HG02973 (cell line): ENCODE results near the gene SLC22A3.
A peak's percentile ranks its signal among the peaks of the same experiment; 100 is the strongest.
"Not testable (repeated sequence)": the region's sequence is repeated elsewhere in the genome, so short reads cannot be mapped to it uniquely, and the experiment has no call there.

Experiments
- ATAC-seq: cut with Tn5 transposase; IDR thresholded peaks from one replicate; pipeline ENCODE4 v1.9.1; 2021; ENCODE audit warnings: moderate library complexity; ENCODE audit not compliant: unreplicated experiment

The SLC22A3 gene

DNA sequence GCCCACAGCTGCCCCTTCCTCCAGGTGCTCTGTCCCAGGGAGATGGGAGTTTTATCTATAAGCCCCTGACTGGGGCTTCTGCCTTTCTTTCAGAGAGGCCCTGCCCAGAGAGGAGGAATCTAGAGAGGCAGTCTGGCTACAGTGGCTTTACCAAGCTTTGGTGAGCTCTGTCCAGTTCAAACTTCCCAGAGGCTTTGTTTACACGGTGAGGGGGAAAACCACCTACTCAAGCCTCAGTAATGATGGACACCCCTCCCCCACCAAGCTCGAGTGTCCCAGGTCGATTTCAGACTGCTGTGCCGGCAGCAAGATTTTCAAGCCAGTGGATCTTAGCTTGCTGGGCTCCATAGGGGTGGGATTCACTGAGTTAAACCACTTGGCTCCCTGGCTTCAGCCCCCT is 25.4 kb downstream of the SLC22A3 start:
- ATAC-seq = not testable (repeated sequence)

DNA sequence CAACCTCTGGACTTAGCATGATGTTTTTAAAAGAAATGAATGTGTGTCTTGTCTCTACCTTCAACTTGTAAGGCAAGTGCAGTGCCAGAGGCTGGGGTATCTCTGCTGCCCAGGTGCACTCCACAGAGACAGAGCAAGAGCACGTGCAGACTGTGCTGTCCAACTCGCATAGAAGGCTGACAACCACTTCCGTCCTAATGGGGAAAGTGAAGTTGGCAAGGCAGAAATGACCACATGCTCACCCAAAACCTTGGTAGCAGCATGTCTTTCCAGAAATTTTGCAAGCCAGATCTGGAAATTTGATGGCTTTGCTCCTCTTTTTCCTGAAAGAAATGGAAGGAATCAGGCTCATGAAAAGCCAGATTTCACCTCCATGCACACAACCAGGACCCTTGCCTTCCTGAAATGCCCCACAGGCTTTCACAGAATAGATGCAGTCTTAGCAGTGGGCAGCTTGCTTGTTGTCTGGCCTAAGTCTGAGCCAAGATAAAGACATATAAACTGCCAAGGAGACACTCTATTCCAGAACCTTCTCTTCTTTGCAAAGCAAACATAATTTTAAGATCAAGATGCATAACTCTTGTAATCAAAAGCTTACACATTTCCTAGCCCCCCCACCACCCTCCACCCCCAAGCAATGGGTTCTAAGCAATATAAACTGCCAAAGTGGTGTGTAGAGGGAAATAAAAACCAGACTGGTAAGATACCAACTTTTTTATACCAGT is 26.8 kb downstream of the SLC22A3 start:
- no peak for ATAC-seq

DNA sequence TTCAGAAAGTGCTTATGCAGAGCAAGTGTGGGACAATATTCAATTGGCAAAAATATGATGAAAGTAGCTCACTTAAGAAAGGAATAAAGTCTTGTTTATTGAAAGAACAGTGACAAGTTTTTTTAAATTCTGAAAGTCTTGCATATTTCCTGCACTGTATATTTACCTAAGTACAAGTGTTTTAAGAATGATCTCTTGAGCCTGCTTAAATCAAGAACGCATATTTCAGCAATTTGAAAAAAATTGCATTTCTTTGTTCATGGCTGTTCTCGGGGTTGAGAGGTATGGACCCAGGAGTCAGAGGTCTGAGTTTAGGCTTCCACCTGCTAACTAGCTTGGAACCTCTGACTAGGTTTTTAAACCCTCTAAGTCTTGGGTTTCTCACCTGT is 27.4 kb downstream of the SLC22A3 start:
- no peak for ATAC-seq

DNA sequence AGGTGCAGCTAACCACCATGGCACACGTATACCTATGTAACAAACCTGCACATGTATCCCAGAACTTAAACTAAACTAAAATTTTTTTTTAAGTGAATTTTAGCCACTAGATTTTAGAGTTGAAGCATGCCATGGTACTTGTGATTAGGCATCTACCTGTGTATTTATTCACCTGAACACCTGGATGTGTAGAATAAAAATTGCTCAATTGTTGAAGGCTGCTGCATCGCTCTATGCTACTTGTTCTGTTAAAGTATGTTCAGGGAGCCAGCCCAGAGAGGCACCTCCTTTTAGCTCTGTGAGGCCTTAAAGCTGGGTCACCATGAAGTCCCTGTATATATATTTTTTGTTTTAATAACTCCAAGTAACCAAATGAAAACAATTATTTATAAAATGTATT is 28.3 kb downstream of the SLC22A3 start:
- no peak for ATAC-seq

DNA sequence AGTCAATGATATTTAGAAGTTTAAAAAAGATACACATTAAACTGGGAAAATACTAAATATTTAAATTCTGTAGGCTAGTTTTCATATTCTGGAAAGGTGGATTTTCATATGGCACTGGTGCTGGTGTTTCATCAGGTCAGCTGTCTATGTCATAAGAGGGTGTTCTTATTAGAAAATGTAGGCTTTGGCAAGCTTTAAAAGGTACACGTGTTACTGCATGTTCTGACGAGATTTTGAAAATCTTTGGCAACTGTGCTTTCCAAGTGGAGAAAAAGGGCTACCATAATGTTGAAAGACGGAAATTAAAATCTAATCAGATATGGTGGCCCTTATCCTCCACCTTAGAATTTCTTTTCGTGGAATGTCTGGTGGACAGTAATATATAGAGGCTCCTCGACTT is 30.0 kb downstream of the SLC22A3 start:
- no peak for ATAC-seq

DNA sequence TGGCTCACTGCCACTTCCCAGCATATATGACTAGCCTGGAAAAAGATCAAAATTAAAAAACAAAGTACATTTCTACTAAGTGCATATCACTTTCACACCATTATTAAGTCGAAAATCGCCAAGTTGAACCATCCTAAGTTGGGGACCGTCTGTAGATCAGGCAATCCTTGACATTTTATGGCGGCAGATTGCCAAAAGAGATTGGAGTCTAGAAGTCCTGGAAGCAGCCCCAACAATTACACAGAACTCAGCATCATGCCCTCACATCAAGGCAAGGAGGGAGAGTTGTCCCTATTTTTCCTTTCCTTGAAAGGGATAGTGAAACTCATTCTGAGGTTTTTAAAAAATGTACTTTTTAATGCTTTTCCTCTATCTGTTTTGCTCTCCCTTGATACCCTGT is 30.7 kb downstream of the SLC22A3 start:
- ATAC-seq = no peak

DNA sequence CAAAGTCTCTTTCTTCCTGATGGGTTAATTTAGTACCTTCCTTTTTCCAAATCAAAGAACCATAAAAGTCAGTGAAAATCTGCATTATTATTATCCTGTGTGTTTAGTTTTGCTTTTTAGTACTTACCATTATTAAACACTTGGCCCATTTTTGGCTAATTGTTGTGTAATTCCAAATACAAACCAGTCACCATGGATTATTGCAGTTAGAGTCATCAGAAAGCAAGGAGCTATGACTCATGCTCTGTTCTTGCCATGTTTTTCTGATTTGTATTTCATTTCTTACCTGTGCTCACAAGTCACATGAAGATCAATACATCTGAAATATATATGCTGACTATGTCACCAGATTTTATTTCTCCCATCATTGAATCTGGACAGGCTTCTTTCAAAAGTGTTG is 31.3 kb downstream of the SLC22A3 start:
- no peak for ATAC-seq

DNA sequence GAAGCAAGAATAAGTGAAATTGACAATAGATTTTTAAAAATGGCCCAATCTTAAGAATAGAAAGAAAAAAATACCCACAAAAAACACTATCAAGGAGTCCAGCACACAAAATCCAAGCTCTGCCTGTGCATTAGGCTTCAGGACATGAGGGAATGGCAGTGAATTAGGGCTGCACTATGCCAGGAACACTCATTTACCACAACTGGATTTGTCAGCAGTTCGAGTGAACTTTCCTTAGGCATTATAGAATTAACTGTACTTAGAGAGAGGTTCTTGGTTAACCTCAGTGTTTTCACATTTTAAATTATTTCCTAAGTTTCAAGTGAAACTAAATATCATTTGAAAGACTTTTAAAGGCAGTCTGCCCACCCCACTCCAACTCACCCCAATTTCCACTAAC is 34.8 kb downstream of the SLC22A3 start:
- ATAC-seq = no peak

DNA sequence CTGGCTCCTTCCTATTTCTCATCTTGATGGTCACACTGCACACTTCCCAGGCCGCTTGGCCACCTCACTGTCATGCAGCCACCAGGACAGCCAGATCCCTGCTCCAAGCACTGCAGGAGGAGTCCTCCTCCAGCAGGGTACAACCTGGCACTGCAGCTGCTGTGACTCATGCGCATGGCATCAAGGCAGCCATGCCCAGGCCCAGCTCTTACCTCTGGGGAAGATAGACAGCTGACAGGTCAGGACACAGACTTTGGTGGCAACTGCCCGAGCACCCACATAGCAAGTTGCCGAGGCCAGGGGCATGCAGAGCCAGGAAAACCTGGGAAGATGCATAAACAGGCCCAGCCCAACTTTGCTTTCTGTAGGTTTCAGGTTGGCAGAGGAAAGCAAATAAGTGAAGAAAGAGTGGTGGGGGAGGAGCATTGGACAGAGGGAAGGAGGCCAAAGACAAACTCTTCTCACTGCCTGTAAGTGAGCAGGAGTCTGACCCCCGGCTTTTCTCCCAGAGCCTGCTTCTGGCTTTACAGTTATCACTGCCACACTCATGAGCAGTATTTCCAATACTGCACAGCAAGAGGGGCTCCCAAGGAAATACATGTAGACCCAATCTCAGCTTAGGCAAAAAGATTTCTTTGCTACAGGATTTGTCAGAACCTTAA is 38.8 kb downstream of the SLC22A3 start:
- no peak for ATAC-seq

DNA sequence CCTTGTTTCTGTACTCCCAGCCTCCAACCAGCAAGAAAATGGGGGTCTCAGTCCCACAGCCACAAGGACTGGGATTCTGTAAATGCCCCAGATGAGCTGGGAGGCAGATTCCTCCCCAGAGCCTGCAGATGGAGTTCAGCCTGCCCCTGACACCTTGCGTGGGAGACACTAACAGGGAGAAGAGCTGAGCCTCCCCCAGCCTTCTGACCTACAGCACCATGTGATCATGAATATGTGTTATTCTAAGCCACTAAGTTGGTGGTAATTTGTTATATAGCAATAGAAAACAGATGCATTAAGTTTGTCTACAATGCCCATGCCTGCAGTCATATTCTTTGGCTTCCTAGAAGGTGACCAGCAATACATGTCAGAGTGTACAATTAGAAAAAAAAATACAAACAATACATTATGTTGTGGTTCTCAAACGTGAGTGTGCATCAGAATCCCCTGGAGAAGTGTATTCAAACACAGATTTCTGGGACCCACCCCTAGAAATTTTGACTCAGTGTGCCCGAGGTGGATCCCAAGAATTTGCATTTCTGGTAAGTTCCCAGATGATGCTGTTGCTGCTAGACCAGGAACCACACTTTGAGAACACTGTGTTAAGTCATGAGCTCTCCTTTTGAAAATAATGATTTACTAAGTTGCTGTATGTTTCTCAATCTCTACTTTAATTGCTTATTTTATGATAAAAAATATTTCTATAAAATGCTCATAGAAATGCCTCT is 39.9 kb downstream of the SLC22A3 start:
- ATAC-seq = no peak

DNA sequence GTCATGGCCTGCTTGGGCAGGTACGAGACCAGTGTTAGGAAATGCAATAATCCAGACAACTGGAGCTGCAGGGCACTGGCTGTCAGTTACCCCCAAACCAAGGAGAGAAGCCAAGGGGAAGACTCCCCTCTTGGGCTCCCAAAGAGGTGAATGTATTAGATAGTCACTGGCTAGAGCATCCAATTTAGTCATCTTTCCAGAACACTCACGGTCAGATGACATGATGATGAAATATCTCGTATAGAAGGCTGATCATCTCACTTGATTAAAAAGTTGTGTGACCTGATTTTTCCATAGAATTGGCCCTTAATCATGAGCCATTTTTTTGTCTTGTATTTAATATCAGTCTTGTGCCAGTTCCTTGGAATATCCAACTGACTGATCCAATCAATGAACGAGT is 40.7 kb downstream of the SLC22A3 start:
- no peak for ATAC-seq

DNA sequence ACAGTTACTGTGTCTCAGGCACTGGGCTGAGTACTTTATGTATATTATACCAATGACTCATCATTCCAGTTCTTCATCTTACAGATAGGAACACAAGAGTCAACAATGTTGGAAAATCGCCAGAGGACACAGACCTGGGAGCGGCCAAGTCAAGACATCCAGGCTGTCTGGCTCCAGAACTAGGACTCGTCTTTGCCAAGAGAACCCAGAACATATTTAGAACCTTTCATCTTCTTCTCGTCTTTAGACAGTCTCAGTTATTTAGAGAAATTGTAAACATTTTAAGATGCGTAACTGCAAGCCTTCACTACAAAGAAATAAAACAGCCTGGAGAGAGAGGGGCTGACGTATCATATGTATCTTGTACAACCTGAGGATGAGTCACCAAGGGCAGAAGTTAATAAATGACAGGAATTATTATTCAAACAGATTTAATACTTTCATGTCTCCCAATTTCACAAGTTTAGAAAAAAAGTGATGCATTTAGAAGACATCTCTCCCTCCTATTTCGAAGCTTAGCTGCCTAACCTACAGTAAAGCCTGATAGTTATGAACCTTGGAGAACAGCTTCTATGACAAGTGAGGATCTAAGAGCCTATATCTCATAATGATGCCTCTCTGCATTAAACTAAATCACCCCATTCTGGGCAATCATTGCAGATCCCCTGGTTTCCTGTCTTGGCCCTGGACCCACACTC is 43.4 kb downstream of the SLC22A3 start:
- ATAC-seq = no peak

DNA sequence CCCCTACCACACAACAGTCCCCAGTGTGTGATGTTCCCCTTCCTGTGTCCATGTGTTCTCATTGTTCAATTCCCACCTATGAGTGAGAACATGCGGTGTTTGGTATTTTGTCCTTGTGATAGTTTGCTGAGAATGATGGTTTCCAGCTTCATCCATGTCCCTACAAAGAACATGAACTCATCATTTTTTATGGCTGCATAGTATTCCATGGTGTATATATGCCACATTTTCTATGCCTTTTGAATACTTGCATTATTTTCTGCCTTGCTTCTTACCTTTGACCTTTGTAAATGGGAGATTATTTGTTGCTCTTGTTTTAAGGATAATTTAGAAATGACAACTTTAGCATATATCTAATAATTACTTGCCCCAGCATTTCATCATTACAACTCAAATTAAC is 45.3 kb downstream of the SLC22A3 start:
- ATAC-seq = not testable (repeated sequence)

DNA sequence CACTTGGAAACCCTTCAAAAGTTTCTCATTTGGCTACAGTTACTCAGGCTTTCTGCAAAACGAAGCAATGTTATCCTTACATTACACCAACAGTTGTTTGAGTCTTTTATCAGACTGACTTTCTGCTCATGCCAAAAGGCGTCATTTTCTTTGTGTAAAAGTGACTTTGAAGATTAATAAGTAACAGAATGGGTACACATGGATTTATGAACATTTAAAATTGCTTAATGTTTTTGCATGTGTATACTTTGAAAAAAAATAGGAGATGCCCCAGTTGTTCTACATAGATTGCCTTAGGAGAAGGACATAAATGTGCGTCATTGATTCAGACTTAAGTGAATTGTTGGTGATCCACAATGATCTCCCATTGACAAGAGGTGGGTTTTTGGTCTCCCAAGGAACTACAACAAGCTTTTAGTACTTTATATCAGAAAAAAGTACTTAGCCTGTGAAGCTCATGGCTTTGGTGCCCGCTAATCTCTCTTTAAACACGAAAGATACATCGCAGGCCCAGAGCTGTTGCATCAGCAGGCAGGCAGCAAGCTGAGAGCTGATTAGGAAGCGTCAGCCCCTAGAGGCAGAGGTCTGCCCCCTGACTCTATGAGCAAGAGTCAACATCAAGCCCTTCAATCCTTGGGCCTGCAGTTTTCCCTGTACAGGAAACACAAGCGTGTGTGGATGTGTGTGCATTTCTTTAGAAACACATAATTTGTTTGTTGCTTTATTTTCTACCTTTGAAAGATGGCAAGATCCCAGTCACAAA is 45.9 kb downstream of the SLC22A3 start:
- no peak for ATAC-seq

DNA sequence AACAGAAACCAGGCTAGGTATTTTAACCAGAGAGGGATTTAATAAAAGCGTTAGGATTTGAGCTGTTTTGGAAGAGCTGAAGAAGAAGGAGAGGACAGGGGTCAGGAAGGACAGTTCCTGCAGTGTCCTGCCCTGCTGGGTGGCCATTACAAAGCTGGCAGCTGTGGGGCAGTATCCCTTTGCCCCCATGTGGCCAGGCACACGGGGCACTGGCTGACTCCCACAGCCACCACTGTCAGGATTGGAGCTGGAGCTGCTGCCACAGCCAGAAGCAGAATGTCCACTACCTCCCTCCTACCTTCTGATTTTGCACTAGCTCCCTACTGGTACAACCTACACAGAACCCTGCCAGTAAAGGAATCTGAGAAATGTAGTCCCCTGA is 46.5 kb downstream of the SLC22A3 start:
- ATAC-seq = no peak

DNA sequence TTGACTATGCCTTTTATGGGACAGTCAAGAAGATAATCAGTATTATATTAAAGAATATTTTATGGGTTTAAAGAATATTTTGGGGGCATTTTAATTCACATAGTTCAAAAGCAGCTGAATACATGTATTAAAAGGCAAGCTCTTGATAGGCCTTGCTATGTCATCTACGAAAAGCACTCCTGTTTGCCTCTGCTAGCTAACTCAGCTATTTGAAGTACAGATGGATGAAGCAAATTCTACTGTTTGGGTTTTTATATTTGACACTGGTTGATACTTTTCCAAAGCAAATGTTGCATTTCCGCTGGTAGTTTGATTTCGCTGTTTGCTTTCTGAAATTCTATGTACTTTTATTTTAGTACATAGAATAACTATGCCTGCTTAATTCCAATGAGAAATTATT is 47.0 kb downstream of the SLC22A3 start:
- ATAC-seq = no peak

DNA sequence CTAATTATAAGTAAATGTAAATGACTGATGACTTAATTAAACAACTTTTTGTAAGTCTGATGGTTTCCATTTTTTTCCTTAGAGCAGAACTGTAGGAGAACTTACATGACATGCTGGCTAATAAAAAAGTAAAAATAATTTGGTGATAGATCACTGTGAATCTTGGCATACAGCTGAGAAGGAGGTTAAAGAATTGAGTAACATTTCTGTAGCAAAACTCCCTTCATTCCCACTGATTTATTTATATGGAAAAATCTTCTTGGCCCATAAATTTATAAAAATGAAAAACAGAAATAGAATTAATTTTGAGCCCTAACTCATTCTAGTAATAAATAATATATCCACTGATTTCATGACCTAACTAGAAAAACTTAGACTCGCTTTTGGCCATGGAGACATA is 48.1 kb downstream of the SLC22A3 start:
- no peak for ATAC-seq

DNA sequence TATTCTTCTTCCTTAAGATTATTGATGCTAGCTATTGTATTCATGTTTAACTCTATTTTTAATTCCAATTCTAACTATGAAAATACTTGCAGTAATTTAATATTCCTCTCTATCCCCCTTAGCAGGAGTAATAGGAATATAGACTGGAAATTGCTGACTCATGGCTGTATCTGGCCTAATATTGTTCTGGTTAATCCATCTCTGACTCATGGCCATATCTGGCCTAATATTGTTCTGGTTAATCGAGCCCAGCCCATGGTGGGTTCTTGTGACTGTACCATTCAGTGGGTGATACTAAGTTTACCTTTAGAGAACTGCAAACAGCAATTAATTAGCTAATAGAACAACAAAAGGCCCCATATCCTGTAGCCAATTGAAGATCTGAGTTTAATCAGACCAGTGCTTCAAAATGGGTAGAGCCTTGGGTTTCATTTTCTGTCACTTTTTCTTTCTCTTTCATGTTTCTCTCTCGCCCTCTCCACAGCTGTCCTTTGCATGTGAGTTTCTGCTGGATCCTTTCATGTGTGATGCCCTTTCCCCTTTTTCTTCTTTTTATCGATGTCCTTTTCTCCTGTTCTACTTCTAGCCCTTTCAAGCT is 50.6 kb downstream of the SLC22A3 start:
- peak; percentile 98 for ATAC-seq

DNA sequence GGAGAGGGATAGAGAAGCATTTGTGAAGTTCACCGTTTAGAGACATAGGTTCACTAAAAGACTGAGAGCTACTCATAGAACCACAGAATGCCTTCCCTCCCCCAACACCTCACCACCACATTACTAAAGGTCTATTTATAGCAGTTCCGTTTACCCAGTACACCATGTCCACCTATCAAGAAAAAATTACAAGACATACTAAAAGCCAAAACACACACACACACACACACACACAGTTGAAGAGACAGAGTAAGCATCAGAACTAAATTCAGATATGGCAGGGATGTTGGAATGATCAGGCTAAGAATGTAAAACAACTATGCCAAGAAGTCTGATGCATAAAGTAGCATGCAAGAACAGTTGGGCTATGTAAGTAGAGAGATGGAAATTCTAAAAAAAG is 52.3 kb downstream of the SLC22A3 start:
- no peak for ATAC-seq

DNA sequence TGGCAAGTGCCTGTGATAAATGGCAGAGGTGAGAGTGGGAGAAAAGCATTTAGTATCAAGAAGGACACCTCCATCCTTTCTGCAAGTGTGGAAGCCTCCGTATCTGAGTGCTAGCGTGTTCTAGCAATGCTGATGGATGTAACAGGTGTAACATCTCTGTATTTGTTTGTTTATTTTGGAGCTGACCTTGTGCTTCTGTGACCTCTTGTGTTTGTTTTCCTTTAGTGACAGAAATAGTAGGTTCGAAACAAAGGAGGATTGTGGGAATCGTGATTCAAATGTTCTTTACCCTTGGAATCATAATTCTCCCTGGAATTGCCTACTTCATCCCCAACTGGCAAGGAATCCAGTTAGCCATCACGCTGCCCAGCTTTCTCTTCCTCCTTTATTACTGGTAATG is 60.4 kb downstream of the SLC22A3 start:
- no peak for ATAC-seq

DNA sequence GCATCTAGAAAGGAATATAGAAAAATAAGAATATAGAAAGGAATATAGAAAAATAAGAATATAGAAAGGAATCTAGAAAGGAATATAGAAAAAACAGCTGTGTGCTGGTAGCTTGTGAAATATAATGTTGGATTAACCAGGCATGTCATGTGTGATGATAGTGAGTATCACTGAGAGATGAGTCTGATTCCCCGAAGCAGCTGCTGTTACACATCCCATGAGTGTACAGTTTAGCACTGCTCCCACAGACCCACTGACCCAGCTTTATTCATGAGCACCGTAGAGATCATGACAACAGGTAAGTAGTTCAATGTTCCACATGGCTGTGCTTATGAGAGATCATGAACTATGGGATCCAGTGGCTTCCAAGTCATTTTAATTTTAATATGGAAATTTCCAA is 64.8 kb downstream of the SLC22A3 start:
- ATAC-seq = no peak
